Left ventricle myocardium inferior (tissue), 1 donor: ENCODE data around the gene ADCY3. TPM values are rescaled to one million over a fixed set of nuclear protein-coding genes. Genes with fewer than 3 reads are reported as not detected.
A peak's percentile ranks its signal among the peaks of the same experiment; 100 is the strongest.

ENCODE experiments used
- DNase-seq: peaks from one replicate; pipeline ENCODE4 v3.0.0-alpha.2; 2020
- H3K27ac ChIP-seq: fragments of 200-600 bp; replicated peaks from 2 replicates; pipeline ENCODE4 v1.8.0; 2021
- H3K27me3 ChIP-seq: fragments of 200-600 bp; 2 replicates; pipeline ENCODE4 v1.8.0; 2021; ENCODE audit warnings: low read depth
- H3K36me3 ChIP-seq: fragments of 200-600 bp; 2 replicates; pipeline ENCODE4 v1.8.0; 2021
- H3K4me1 ChIP-seq: fragments of 200-600 bp; 2 replicates; pipeline ENCODE4 v1.8.0; 2021
- H3K4me3 ChIP-seq: fragments of 200-600 bp; 2 replicates; pipeline ENCODE4 v1.8.0; 2021; ENCODE audit warnings: mild to moderate bottlenecking, moderate library complexity
- H3K9me3 ChIP-seq: fragments of 200-600 bp; replicated peaks from 2 replicates; pipeline ENCODE4 v1.8.0; 2021
- CTCF ChIP-seq: fragments of 200-600 bp; IDR thresholded peaks from 2 replicates; pipeline ENCODE4 v1.8.0; 2021; ENCODE audit warnings: antibody characterized with exemption, mild to moderate bottlenecking, borderline replicate concordance
- intact Hi-C: fragments of 100-400 bp; cut with micrococcal nuclease; formaldehyde crosslinking; loops from one replicate; pipeline ENCODE4 v1.11.0; 2022
- total RNA-seq: library from RNA; stranded (reverse); fragmentation: NEBNext Ultra II Directional; extraction: Animal tissue kit (Norgen Biotek cat#: 25700); gene quantifications from one replicate; pipeline ENCODE4 v1.2.1, GENCODE V29; 2021
- donor health status: DM: no; HTN: yes; CAD: no; lungs with severe emphysema.

ADCY3 gene
- total RNA-seq, 1 donor from 2014 or later = 12.8 TPM

- no peaks in the 10 kb centered on the region for H3K9me3 ChIP-seq
- no peak overlapping the region for H3K4me3 ChIP-seq
- no peak for TF ChIP-seq CTCF
- no peak overlapping the region for H3K27ac ChIP-seq
- peak; percentile 8 for DNase-seq
- no peaks in the 10 kb centered on the region for H3K27me3 ChIP-seq
- H3K4me1 ChIP-seq = no peaks in the 10 kb centered on the region
- H3K36me3 ChIP-seq = peaks cover 9% of the 10 kb centered on the region
- intact Hi-C loops = no loop called here
These were observed 79.7 kb downstream of the ADCY3 start for GRCh38 chr2:24840164-24840869.

GRCh38 chr2:24839729-24840128 lies 80.3 kb downstream of the ADCY3 start:
- Histone ChIP-seq H3K4me1 (no peaks in the 10 kb centered on the region), H3K36me3 (peaks cover 10% of the 10 kb centered on the region), H3K27me3 (no peaks in the 10 kb centered on the region), H3K4me3 (no peak overlapping the region), H3K27ac (no peak overlapping the region), H3K9me3 (no peaks in the 10 kb centered on the region)
- no peak for TF ChIP-seq CTCF
- intact Hi-C loops = no loop called here
- no peak for DNase-seq

GRCh38 chr2:24838541-24838940 lies 81.5 kb downstream of the ADCY3 start:
- no peaks in the 10 kb centered on the region for H3K9me3 ChIP-seq
- no peak for TF ChIP-seq CTCF
- peaks cover 14% of the 10 kb centered on the region for H3K36me3 ChIP-seq
- no peak overlapping the region for H3K27ac ChIP-seq
- no peak overlapping the region for H3K4me3 ChIP-seq
- no peak for DNase-seq
- H3K27me3 ChIP-seq = no peaks in the 10 kb centered on the region
- no peaks in the 10 kb centered on the region for H3K4me1 ChIP-seq
- intact Hi-C loops = no loop called here

GRCh38 chr2:24837996-24838513 lies 82.0 kb downstream of the ADCY3 start:
- no peak for TF ChIP-seq CTCF
- no peak for DNase-seq
- intact Hi-C loops = no loop called here
- H3K36me3 ChIP-seq = peaks cover 14% of the 10 kb centered on the region
- no peaks in the 10 kb centered on the region for H3K9me3 ChIP-seq
- H3K27me3 ChIP-seq = no peaks in the 10 kb centered on the region
- no peak overlapping the region for H3K27ac ChIP-seq
- H3K4me1 ChIP-seq = no peaks in the 10 kb centered on the region
- H3K4me3 ChIP-seq = no peak overlapping the region

GRCh38 chr2:24836706-24837105 lies 83.3 kb downstream of the ADCY3 start:
- H3K9me3 ChIP-seq = no peaks in the 10 kb centered on the region
- H3K36me3 ChIP-seq = peaks cover 14% of the 10 kb centered on the region
- no peak for TF ChIP-seq CTCF
- H3K27me3 ChIP-seq = no peaks in the 10 kb centered on the region
- intact Hi-C loops = no loop called here
- peaks cover 3% of the 10 kb centered on the region for H3K4me1 ChIP-seq
- no peak overlapping the region for H3K4me3 ChIP-seq
- H3K27ac ChIP-seq = no peak overlapping the region
- no peak for DNase-seq
